Measurements from ENCODE around the gene WNT16. TPM values are rescaled to one million over a fixed set of nuclear protein-coding genes. Genes with fewer than 3 reads are reported as not detected.

WNT16 gene
- total and polyA plus RNA-seq, 4 experiments from 2014 or later: not detected

DNA sequence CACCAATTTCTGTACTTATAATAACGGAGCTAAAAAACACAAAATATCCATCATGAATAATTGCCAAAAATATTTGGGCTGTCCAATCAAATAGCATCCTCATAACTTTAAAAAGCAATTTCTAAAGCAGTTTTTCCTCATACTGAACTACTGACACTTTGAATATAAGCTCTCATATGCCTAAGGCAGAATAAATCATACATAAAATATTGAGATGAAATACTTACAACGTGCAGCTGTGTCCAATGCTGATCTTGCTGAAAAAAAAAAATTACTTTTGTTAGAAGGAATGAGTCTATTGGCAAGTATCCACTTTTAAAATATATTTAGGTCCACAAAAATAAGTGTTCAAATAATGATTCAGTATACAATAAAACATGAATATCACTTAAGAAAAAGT lies 43.1 kb downstream of the WNT16 start:
- Histone ChIP-seq H3K4me1 (ENCODE audit: insufficient read depth, low read length) (peaks cover 20% of the 10 kb centered on the region), H3K27ac (ENCODE audit: low read depth, low read length) (no peak overlapping the region), H3K9me3 (ENCODE audit: control insufficient read depth in 1 of 2, low read length in 2 of 2) (no peaks in the 10 kb centered on the region), H3K27me3 (ENCODE audit: insufficient read depth, low read length) (no peaks in the 10 kb centered on the region), H3K36me3 (ENCODE audit: insufficient read depth, low read length) (no peaks in the 10 kb centered on the region), H3K4me3 (ENCODE audit: low read length in 2 of 2) (no peak overlapping the region)
- Mint-ChIP-seq H3K4me1 (peaks cover 17 to 25% (median 20%) of the 10 kb centered on the region in 4 donors), H3K9me3 (no peaks in the 10 kb centered on the region), H3K27me3 (no peaks in the 10 kb centered on the region), H3K36me3 (peaks cover 21 to 29% of the 10 kb centered on the region in 2 donors), H3K27ac (peak overlapping the region in 2 of 7 donors; percentile 23 to 42), H3K4me3 (no peak overlapping the region)
- intact Hi-C loops (cut with micrococcal nuclease): no loop called here
- ChIA-PET CTCF (ENCODE audit: partially characterized antibody) (interaction anchor here (0.9 to 8.9 kb wide), 6 partner anchors 11 to 177 kb away, joined by 3 to 102 read pairs (median 12); partner anchors contain the start of gene FAM3C), POLR2A (ENCODE audit: partially characterized antibody) (interaction anchor here (1.3 kb wide), 2 partner anchors 24 to 66 kb away, joined by 3 read pairs; no protein-coding TSS in a partner anchor)
- no peak for DNase-seq

GRCh38 chr7:121372376-121373010 lies 43.7 kb downstream of the WNT16 start:
- intact Hi-C loops (cut with micrococcal nuclease): no loop called here
- Histone ChIP-seq H3K27me3 (ENCODE audit: insufficient read depth, low read length) (no peaks in the 10 kb centered on the region), H3K36me3 (ENCODE audit: insufficient read depth, low read length) (no peaks in the 10 kb centered on the region), H3K4me1 (ENCODE audit: insufficient read depth, low read length) (peaks cover 20% of the 10 kb centered on the region), H3K27ac (ENCODE audit: low read depth, low read length) (no peak overlapping the region), H3K4me3 (ENCODE audit: low read length in 2 of 2) (no peak overlapping the region), H3K9me3 (ENCODE audit: control insufficient read depth in 1 of 2, low read length in 2 of 2) (no peaks in the 10 kb centered on the region)
- peak overlapping the region; percentile 3 to 70 (median 36) for H3K27ac Mint-ChIP-seq
- no peaks in the 10 kb centered on the region for H3K9me3 Mint-ChIP-seq
- ChIA-PET CTCF (ENCODE audit: partially characterized antibody) (interaction anchor here (1.0 to 8.9 kb wide), 7 partner anchors 10 to 176 kb away, joined by 3 to 102 read pairs (median 6); partner anchors contain the start of gene FAM3C), POLR2A (ENCODE audit: partially characterized antibody) (interaction anchor here (1.3 kb wide), 1 partner anchor 65 kb away, joined by 3 read pairs; no protein-coding TSS in a partner anchor)
- no peak for DNase-seq
- no peaks in the 10 kb centered on the region for H3K27me3 Mint-ChIP-seq
- H3K36me3 Mint-ChIP-seq: peaks cover 21 to 32% of the 10 kb centered on the region in 2 donors
- H3K4me1 Mint-ChIP-seq: peaks cover 17 to 25% (median 20%) of the 10 kb centered on the region in 4 donors
- peak overlapping the region in 1 of 8 donors; percentile 1 for H3K4me3 Mint-ChIP-seq

GRCh38 chr7:121373177-121373576 lies 44.4 kb downstream of the WNT16 start:
- ChIA-PET POLR2A (ENCODE audit: partially characterized antibody) (no interaction called here), CTCF (ENCODE audit: partially characterized antibody) (interaction anchor here (1.2 to 8.9 kb wide), 7 partner anchors 9 to 175 kb away, joined by 3 to 102 read pairs (median 6); partner anchors contain the start of gene FAM3C)
- H3K36me3 ChIP-seq (ENCODE audit: insufficient read depth, low read length): peaks cover 4% of the 10 kb centered on the region
- H3K36me3 Mint-ChIP-seq: peaks cover 21 to 38% of the 10 kb centered on the region in 2 donors
- H3K27me3 Mint-ChIP-seq: no peaks in the 10 kb centered on the region
- DNase-seq: no peak
- no peak overlapping the region for H3K27ac ChIP-seq (ENCODE audit: low read depth, low read length)
- H3K9me3 ChIP-seq (ENCODE audit: control insufficient read depth in 1 of 2, low read length in 2 of 2): no peaks in the 10 kb centered on the region
- H3K4me1 ChIP-seq (ENCODE audit: insufficient read depth, low read length): peaks cover 20% of the 10 kb centered on the region
- H3K27me3 ChIP-seq (ENCODE audit: insufficient read depth, low read length): no peaks in the 10 kb centered on the region
- no peaks in the 10 kb centered on the region for H3K9me3 Mint-ChIP-seq
- intact Hi-C loops (cut with micrococcal nuclease): no loop called here
- H3K27ac Mint-ChIP-seq: peak overlapping the region in 1 of 7 donors; percentile 59
- H3K4me3 Mint-ChIP-seq: no peak overlapping the region
- peaks cover 17 to 25% (median 20%) of the 10 kb centered on the region in 4 donors for H3K4me1 Mint-ChIP-seq
- no peak overlapping the region for H3K4me3 ChIP-seq (ENCODE audit: low read length in 2 of 2)

GRCh38 chr7:121376979-121377378 lies 48.2 kb downstream of the WNT16 start:
- Mint-ChIP-seq H3K4me3 (no peak overlapping the region), H3K27me3 (no peaks in the 10 kb centered on the region), H3K9me3 (no peaks in the 10 kb centered on the region), H3K4me1 (peaks cover 11 to 17% (median 14%) of the 10 kb centered on the region in 4 donors), H3K27ac (peak overlapping the region in 1 of 7 donors; percentile 8), H3K36me3 (peaks cover 18 to 41% of the 10 kb centered on the region in 2 donors)
- no peak for DNase-seq
- Histone ChIP-seq H3K4me1 (ENCODE audit: insufficient read depth, low read length) (peaks cover 13% of the 10 kb centered on the region), H3K9me3 (ENCODE audit: control insufficient read depth in 1 of 2, low read length in 2 of 2) (no peaks in the 10 kb centered on the region), H3K36me3 (ENCODE audit: insufficient read depth, low read length) (peaks cover 5% of the 10 kb centered on the region), H3K27me3 (ENCODE audit: insufficient read depth, low read length) (no peaks in the 10 kb centered on the region), H3K27ac (ENCODE audit: low read depth, low read length) (no peak overlapping the region), H3K4me3 (ENCODE audit: low read length in 2 of 2) (no peak overlapping the region)
- CTCF ChIA-PET (ENCODE audit: partially characterized antibody): interaction anchor here (1.2 kb wide), 1 partner anchor 10 kb away, joined by 3 read pairs; no protein-coding TSS in a partner anchor
- POLR2A ChIA-PET (ENCODE audit: partially characterized antibody): no interaction called here
- intact Hi-C loops (cut with micrococcal nuclease): no loop called here

- ChIA-PET POLR2A (ENCODE audit: partially characterized antibody) (interaction anchor here (1.5 kb wide), 1 partner anchor 15 kb away, joined by 3 read pairs; no protein-coding TSS in a partner anchor), CTCF (ENCODE audit: partially characterized antibody) (interaction anchor here (0.9 to 5.2 kb wide), 4 partner anchors 12 to 94 kb away, joined by 3 to 30 read pairs (median 13); partner anchors contain the start of gene FAM3C)
- Mint-ChIP-seq H3K27ac (peak overlapping the region in 2 of 7 donors; percentile 41 to 65), H3K4me1 (peaks cover 16 to 25% (median 22%) of the 10 kb centered on the region in 4 donors), H3K4me3 (no peak overlapping the region), H3K9me3 (no peaks in the 10 kb centered on the region), H3K27me3 (no peaks in the 10 kb centered on the region), H3K36me3 (peaks cover 18 to 37% of the 10 kb centered on the region in 2 donors)
- Histone ChIP-seq H3K4me3 (ENCODE audit: low read length in 2 of 2) (no peak overlapping the region), H3K36me3 (ENCODE audit: insufficient read depth, low read length) (peaks cover 5% of the 10 kb centered on the region), H3K27me3 (ENCODE audit: insufficient read depth, low read length) (no peaks in the 10 kb centered on the region), H3K4me1 (ENCODE audit: insufficient read depth, low read length) (peaks cover 21% of the 10 kb centered on the region), H3K27ac (ENCODE audit: low read depth, low read length) (no peak overlapping the region), H3K9me3 (ENCODE audit: control insufficient read depth in 1 of 2, low read length in 2 of 2) (no peaks in the 10 kb centered on the region)
- no peak for DNase-seq
- intact Hi-C loops (cut with micrococcal nuclease): no loop called here
Observed at GRCh38 chr7:121379930-121380329, 51.1 kb downstream of the WNT16 start.

GRCh38 chr7:121382473-121382872 lies 53.7 kb downstream of the WNT16 start:
- intact Hi-C loops (cut with micrococcal nuclease): no loop called here
- peaks cover 27 to 41% (median 40%) of the 10 kb centered on the region in 4 donors for H3K4me1 Mint-ChIP-seq
- H3K4me3 Mint-ChIP-seq: no peak overlapping the region
- H3K27me3 ChIP-seq (ENCODE audit: insufficient read depth, low read length): no peaks in the 10 kb centered on the region
- no peak for DNase-seq
- POLR2A ChIA-PET (ENCODE audit: partially characterized antibody): interaction anchor here (1.6 kb wide), 1 partner anchor 148 kb away, joined by 3 read pairs; no protein-coding TSS in a partner anchor
- H3K9me3 Mint-ChIP-seq: no peaks in the 10 kb centered on the region
- H3K4me3 ChIP-seq (ENCODE audit: low read length in 2 of 2): no peak overlapping the region
- no peaks in the 10 kb centered on the region for H3K9me3 ChIP-seq (ENCODE audit: control insufficient read depth in 1 of 2, low read length in 2 of 2)
- H3K4me1 ChIP-seq (ENCODE audit: insufficient read depth, low read length): peaks cover 35% of the 10 kb centered on the region
- no peak overlapping the region for H3K27ac ChIP-seq (ENCODE audit: low read depth, low read length)
- CTCF ChIA-PET (ENCODE audit: partially characterized antibody): interaction anchor here (1.4 to 6.8 kb wide), 3 partner anchors 10 to 14 kb away, joined by 6 to 78 read pairs (median 30); partner anchors contain the start of gene FAM3C
- H3K27ac Mint-ChIP-seq: no peak overlapping the region
- H3K27me3 Mint-ChIP-seq: no peaks in the 10 kb centered on the region
- H3K36me3 Mint-ChIP-seq: peaks cover 6 to 23% of the 10 kb centered on the region in 2 donors
- peaks cover 5% of the 10 kb centered on the region for H3K36me3 ChIP-seq (ENCODE audit: insufficient read depth, low read length)

Measured in CD4-positive, alpha-beta memory T cell (primary cell).